Adrenal gland (tissue), 12 donors: Measurements from ENCODE around the gene FAM83E. TPM values are rescaled to one million over a fixed set of nuclear protein-coding genes. Genes with fewer than 3 reads are reported as not detected.

Experiments used
- DNase-seq, 7 donors: peaks; one replicate each; pipeline ENCODE4 v3.0.0-alpha.2; 2019 to 2020
- H3K27ac ChIP-seq, 5 donors: fragments of 200-600 bp; sonication (generic) in 4 of 5; 1 replicate in 3 of 5; 2 replicates in 2 of 5; pipeline versions ENCODE4 v1.5.1 to v1.8.0; 2016 to 2020; ENCODE audit warnings: mild to moderate bottlenecking in 1 of 5
- H3K27me3 ChIP-seq: fragments of 200-600 bp; 2 replicates; pipeline ENCODE4 v1.8.0; 2021
- H3K36me3 ChIP-seq, 2 donors: fragments of 200-600 bp; replicated peaks in 1 of 2; 1 replicate in 1 of 2; 2 replicates in 1 of 2; pipeline versions ENCODE4 v1.5.1 to v1.8.0; 2018 to 2022
- H3K4me1 ChIP-seq, 2 donors: fragments of 200-600 bp; replicated peaks in 1 of 2; 1 replicate in 1 of 2; 2 replicates in 1 of 2; pipeline versions ENCODE4 v1.5.1 to v1.8.0; 2018 to 2021
- H3K4me3 ChIP-seq, 4 donors: fragments of 200-600 bp; sonication (generic) in 3 of 4; one replicate each; pipeline ENCODE4 v1.5.1; 2016 to 2018
- H3K9me3 ChIP-seq, 3 donors: fragments of 200-600 bp; sonication (generic) in 1 of 3; replicated peaks in 1 of 3; 1 replicate in 2 of 3; 2 replicates in 1 of 3; pipeline versions ENCODE4 v1.5.1 to v1.8.0; 2016 to 2021
- POLR2A ChIP-seq, 2 donors: fragments of 450-650 bp; IDR thresholded peaks; one replicate each; pipeline ENCODE4 v1.6.1; 2017; ENCODE audit warnings: antibody characterized with exemption in 2 of 2, mild to moderate bottlenecking in 2 of 2, moderate library complexity in 1 of 2
- WGBS, 4 donors: extraction: QIAGEN DNeasy Blood & Tissue Kit in 2 of 4; methylation state at CpG; one replicate each; pipeline versions ENCODE4 v1.1.5 to v1.1.7; 2013 to 2017; 5-methylcytosine and 5-hydroxymethylcytosine counted together
- intact Hi-C, 2 donors: fragments of 100-400 bp; cut with DNase I; formaldehyde crosslinking; loops; one replicate each; pipeline versions ENCODE4 v1.14.1 to v1.15.0; 2022 to 2023
- polyA plus RNA-seq, 3 donors: library from polyadenylated mRNA; stranded (reverse); fragments of 200-250 nt in 2 of 3; fragments of 350-450 nt in 1 of 3; fragmentation: Illumina TruSeq in 1 of 3; extraction: RNeasy Lipid Tissue Mini Kit (QIAGEN cat#74804) in 1 of 3; gene quantifications; one replicate each; pipeline ENCODE4 v1.2.3, GENCODE V29; 2013 to 2014
- total RNA-seq, 9 donors: library from RNA; depleted of rRNA in 4 of 9; stranded (reverse); fragments of >200 nt in 4 of 9; fragments of 120-200 nt in 1 of 9; fragmentation: NEBNext Ultra II Directional in 1 of 9; extraction: Animal tissue kit (Norgen Biotek cat#: 25700) in 1 of 9; gene quantifications; one replicate each; pipeline versions ENCODE4 v1.1.0 to v1.2.4, GENCODE V29; 2013 to 2023
- TF ChIP-seq, protein P1 (sequence below), 6 experiments: fragments of 450-650 bp in 4 of 6; fragments of 200-600 bp in 2 of 6; sonication (generic) in 1 of 6; IDR thresholded peaks; 1 replicate in 5 of 6; 2 replicates in 1 of 6; pipeline versions ENCODE4 v1.5.1 to v1.8.0; 2016 to 2021; ENCODE audit warnings: antibody characterized with exemption in 6 of 6, mild to moderate bottlenecking in 2 of 6, moderate library complexity in 1 of 6
- donor health status: healthy with polysubstance abuse.
- donor health status: Bipolar disorder and iron deficiency.
- donor health status: DM: yes; HTN: yes; CAD: no.
- donor health status: DM: no; HTN: no; CAD: no.
- donor health status: DM: no; HTN: no; CAD: no.
- donor health status: DM: yes; HTN: yes; CAD: no.

Gene FAM83E
- total and polyA plus RNA-seq, 12 donors: 0.17 to 1.6 (median 0.49) TPM; not detected in 8

GRCh38 chr19:48596679-48597465 lies 18.0 kb downstream of the FAM83E start:
- Histone ChIP-seq H3K4me1 (no peaks in the 10 kb centered on the region), H3K27ac (no peak overlapping the region), H3K9me3 (no peaks in the 10 kb centered on the region), H3K27me3 (no peaks in the 10 kb centered on the region), H3K36me3 (no peaks in the 10 kb centered on the region), H3K4me3 (no peak overlapping the region)
- peak in 1 of 7 donors; percentile 11 for DNase-seq
- 70 to 80% (median 74%) methylated on average over 23 to 39 of the region's 39 CpGs for WGBS, 4 donors
- intact Hi-C loops: no loop called here
- no peak for TF ChIP-seq POLR2A (IDR thresholded peaks at IDR 0.05)
- TF ChIP-seq, protein P1, sequence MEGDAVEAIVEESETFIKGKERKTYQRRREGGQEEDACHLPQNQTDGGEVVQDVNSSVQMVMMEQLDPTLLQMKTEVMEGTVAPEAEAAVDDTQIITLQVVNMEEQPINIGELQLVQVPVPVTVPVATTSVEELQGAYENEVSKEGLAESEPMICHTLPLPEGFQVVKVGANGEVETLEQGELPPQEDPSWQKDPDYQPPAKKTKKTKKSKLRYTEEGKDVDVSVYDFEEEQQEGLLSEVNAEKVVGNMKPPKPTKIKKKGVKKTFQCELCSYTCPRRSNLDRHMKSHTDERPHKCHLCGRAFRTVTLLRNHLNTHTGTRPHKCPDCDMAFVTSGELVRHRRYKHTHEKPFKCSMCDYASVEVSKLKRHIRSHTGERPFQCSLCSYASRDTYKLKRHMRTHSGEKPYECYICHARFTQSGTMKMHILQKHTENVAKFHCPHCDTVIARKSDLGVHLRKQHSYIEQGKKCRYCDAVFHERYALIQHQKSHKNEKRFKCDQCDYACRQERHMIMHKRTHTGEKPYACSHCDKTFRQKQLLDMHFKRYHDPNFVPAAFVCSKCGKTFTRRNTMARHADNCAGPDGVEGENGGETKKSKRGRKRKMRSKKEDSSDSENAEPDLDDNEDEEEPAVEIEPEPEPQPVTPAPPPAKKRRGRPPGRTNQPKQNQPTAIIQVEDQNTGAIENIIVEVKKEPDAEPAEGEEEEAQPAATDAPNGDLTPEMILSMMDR (IDR thresholded peaks at IDR 0.05): no peak

- Histone ChIP-seq H3K4me1 (no peaks in the 10 kb centered on the region), H3K27ac (no peak overlapping the region), H3K27me3 (no peaks in the 10 kb centered on the region), H3K4me3 (no peak overlapping the region), H3K9me3 (no peaks in the 10 kb centered on the region), H3K36me3 (no peaks in the 10 kb centered on the region)
- WGBS, 4 donors: 62 to 73% (median 71%) methylated on average over 3 to 4 of the region's 4 CpGs; no CpG with 5 or more reads in 1 of the 4 donors
- no peak for TF ChIP-seq POLR2A (IDR thresholded peaks at IDR 0.05)
- TF ChIP-seq, protein P1 (IDR thresholded peaks at IDR 0.05): no peak
- intact Hi-C loops: no loop called here
- no peak for DNase-seq
Observed at GRCh38 chr19:48596237-48596636, 18.6 kb downstream of the FAM83E start.

DNA sequence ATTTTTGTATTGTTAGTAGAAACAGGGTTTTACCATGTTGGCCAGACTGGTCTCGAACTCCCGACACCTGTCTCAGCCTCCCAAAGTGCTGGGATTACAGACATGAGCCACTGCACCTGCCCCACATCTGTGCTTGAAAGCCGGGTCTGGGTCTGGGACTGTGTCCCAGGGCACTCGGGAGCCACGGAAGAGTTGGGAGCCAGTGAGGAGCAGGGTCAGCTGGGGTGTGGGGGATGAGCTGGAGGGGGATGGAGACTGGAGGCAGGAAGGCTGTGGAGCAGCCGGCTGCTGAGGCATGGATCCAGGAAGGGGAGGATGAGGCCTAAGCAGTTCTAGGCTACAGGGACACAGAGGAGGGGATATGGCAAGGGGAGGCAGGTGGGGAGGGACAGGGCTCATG lies 19.0 kb downstream of the FAM83E start:
- H3K36me3 ChIP-seq: no peaks in the 10 kb centered on the region
- intact Hi-C loops: no loop called here
- TF ChIP-seq, protein P1 (IDR thresholded peaks at IDR 0.05): no peak
- no peak for TF ChIP-seq POLR2A (IDR thresholded peaks at IDR 0.05)
- no peaks in the 10 kb centered on the region for H3K9me3 ChIP-seq
- no peak overlapping the region for H3K4me3 ChIP-seq
- H3K4me1 ChIP-seq: no peaks in the 10 kb centered on the region
- DNase-seq: no peak
- H3K27ac ChIP-seq: no peak overlapping the region
- 67 to 80% (median 76%) methylated on average over 6 of the region's 6 CpGs for WGBS, 4 donors
- H3K27me3 ChIP-seq: no peaks in the 10 kb centered on the region

DNA sequence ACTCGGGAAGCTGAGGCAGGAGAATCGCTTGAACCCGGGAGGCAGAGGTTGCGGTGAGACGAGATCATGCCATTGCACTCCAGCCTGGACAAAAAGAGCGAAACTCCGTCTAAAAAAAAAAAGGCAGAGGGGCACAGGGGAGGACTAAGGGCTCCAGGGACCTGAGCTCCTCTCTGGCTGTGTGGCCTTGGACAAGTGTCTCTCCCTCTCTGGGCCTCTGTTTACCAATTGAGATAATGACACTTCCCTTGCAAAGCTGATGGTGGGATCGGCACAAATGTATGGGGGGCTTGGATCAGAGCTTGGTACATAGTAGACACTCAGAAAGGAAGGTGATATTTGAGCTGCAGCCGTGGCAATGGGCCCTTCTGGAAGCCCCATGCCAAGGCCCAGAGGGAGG lies 19.7 kb downstream of the FAM83E start:
- no peak overlapping the region for H3K4me3 ChIP-seq
- H3K9me3 ChIP-seq: no peaks in the 10 kb centered on the region
- H3K27ac ChIP-seq: no peak overlapping the region
- H3K36me3 ChIP-seq: no peaks in the 10 kb centered on the region
- WGBS, 4 donors: 86 to 92% (median 88%) methylated on average over 9 of the region's 9 CpGs
- no peaks in the 10 kb centered on the region for H3K27me3 ChIP-seq
- intact Hi-C loops: no loop called here
- no peak for DNase-seq
- TF ChIP-seq, protein P1 (IDR thresholded peaks at IDR 0.05): no peak
- no peak for TF ChIP-seq POLR2A (IDR thresholded peaks at IDR 0.05)
- H3K4me1 ChIP-seq: no peaks in the 10 kb centered on the region
